ENCODE measurements around the gene SIPA1L3.

GRCh38 chr19:38012944-38013343, 105.9 kb downstream of the SIPA1L3 start:
- TF ChIP-seq CTCF (IDR thresholded peaks at IDR 0.05) (no peak), POLR2A (IDR thresholded peaks at IDR 0.05) (no peak), POLR2AphosphoS5 (IDR thresholded peaks at IDR 0.05) (no peak)
